ENCODE measurements around the gene CLDN14. TPM values are rescaled to one million over a fixed set of nuclear protein-coding genes. Genes with fewer than 3 reads are reported as not detected.
A peak's percentile ranks its signal among the peaks of the same experiment; 100 is the strongest.

Gene CLDN14
- polyA plus RNA-seq, 3 donors, result not detected

DNA sequence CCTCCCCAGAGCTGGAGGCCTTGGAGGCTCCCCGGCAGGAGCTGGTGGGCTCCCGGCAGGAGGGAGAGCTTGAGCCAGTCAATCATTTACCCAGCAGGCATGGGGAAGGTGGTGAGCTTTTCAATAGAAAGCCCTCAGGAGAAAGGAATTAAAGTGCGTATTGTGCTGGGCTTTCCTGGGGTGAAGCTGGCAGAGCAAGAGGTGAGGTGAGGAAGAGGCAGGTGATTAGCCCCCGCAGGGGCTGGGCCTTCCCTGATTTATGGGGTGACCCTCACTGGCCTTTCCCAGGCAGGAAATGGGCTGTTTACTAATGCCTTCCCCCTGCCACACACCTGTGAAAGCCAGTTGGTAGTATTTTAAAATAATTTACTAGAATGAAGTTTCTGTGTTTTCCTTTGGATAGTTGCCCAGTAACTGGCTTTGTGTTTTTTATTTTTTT lies 25.8 kb downstream of the CLDN14 start:
- H4K20me1 ChIP-seq (ENCODE audit: insufficient read depth, low read length), result no peaks in the 10 kb centered on the region
- peaks cover 2 to 7% (median 3%) of the 10 kb centered on the region in 3 donors for H3K27me3 Mint-ChIP-seq (ENCODE audit: low read depth in 3 of 3)
- H3K9me3 Mint-ChIP-seq, result peaks cover 0 to 2% (median 0%) of the 10 kb centered on the region in 7 donors
- peaks cover 6% of the 10 kb centered on the region for H3K4me1 Mint-ChIP-seq
- DNase-seq, result no peak
- H3K4me3 Mint-ChIP-seq, result no peak overlapping the region
- no peak for TF ChIP-seq CTCF (IDR thresholded peaks at IDR 0.05)
- no CpG with 5 or more reads among the region's 4 CpGs for WGBS (ENCODE audit: insufficient coverage)
- no peak overlapping the region for H2AFZ ChIP-seq (ENCODE audit: insufficient read depth, low read depth, low read length, poor library complexity, severe bottlenecking)
- no peaks in the 10 kb centered on the region for H3K9me3 ChIP-seq (replicated peaks in 1 of 2; ENCODE audit: control insufficient read depth in 1 of 2, insufficient read depth in 1 of 2, low read length in 2 of 2)
- no peak overlapping the region for H3K27ac Mint-ChIP-seq
- no peak overlapping the region for H3K4me2 ChIP-seq (replicated peaks; ENCODE audit: extremely low read depth, low read length, poor library complexity, severe bottlenecking)
- no peak overlapping the region for H3K4me3 ChIP-seq (replicated peaks in 1 of 3; ENCODE audit: low read depth in 2 of 3, low read length in 3 of 3)
- H3K36me3 Mint-ChIP-seq, result no peaks in the 10 kb centered on the region
- no peaks in the 10 kb centered on the region for H3K4me1 ChIP-seq (ENCODE audit: control insufficient read depth in 1 of 2, insufficient read depth in 2 of 2, low read length in 2 of 2)
- no peaks in the 10 kb centered on the region for H3K27me3 ChIP-seq (ENCODE audit: control insufficient read depth in 2 of 2, insufficient read depth in 2 of 2, low read length in 2 of 2)
- H3K9ac ChIP-seq (ENCODE audit: insufficient read depth, low read length, poor library complexity, severe bottlenecking), result no peak overlapping the region
- H3K36me3 ChIP-seq (replicated peaks in 1 of 2; ENCODE audit: control insufficient read depth in 1 of 2, insufficient read depth in 2 of 2, low read length in 2 of 2), result no peaks in the 10 kb centered on the region
- no peak overlapping the region for H3K27ac ChIP-seq (ENCODE audit: low read depth in 1 of 2, low read length in 2 of 2)
- intact Hi-C loops (cut with micrococcal nuclease), result no loop called here
- no peaks in the 10 kb centered on the region for H3K79me2 ChIP-seq (ENCODE audit: insufficient read depth, low read length)

DNA sequence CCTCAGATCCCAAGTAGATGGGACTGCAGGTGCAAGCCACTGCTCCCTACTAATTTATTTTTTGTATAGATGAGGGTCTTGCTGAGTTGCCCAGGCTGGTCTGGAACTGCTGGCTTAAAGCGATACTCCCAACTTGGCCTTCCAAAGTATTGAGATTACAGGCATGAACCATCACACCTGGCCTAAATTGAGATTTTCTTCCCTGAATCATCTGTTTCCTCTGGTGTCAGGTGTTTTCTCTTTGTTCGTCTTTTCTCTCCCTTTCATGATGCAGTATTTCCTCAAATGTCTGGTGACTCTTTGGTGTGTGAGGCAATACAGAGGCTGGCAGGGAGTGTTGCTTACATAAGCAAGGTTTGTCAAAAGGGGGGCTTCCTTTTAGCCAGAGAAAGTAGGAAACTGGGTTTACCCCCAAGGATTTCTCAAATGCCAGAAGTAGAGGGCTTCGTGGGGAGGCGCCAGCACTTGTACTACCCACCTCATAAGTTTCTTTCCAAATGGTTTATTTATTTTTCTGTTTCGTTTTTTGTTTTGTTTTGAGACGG lies 27.6 kb downstream of the CLDN14 start:
- Histone ChIP-seq H4K20me1 (ENCODE audit: insufficient read depth, low read length) (no peaks in the 10 kb centered on the region), H2AFZ (ENCODE audit: insufficient read depth, low read depth, low read length, poor library complexity, severe bottlenecking) (no peak overlapping the region), H3K36me3 (replicated peaks in 1 of 2; ENCODE audit: control insufficient read depth in 1 of 2, insufficient read depth in 2 of 2, low read length in 2 of 2) (no peaks in the 10 kb centered on the region), H3K27ac (ENCODE audit: low read depth in 1 of 2, low read length in 2 of 2) (no peak overlapping the region), H3K9me3 (replicated peaks in 1 of 2; ENCODE audit: control insufficient read depth in 1 of 2, insufficient read depth in 1 of 2, low read length in 2 of 2) (no peaks in the 10 kb centered on the region), H3K9ac (ENCODE audit: insufficient read depth, low read length, poor library complexity, severe bottlenecking) (no peak overlapping the region), H3K4me1 (ENCODE audit: control insufficient read depth in 1 of 2, insufficient read depth in 2 of 2, low read length in 2 of 2) (no peaks in the 10 kb centered on the region), H3K4me2 (replicated peaks; ENCODE audit: extremely low read depth, low read length, poor library complexity, severe bottlenecking) (no peak overlapping the region), H3K79me2 (ENCODE audit: insufficient read depth, low read length) (no peaks in the 10 kb centered on the region), H3K4me3 (replicated peaks in 1 of 3; ENCODE audit: low read depth in 2 of 3, low read length in 3 of 3) (no peak overlapping the region), H3K27me3 (ENCODE audit: control insufficient read depth in 2 of 2, insufficient read depth in 2 of 2, low read length in 2 of 2) (no peaks in the 10 kb centered on the region)
- Mint-ChIP-seq H3K36me3 (no peaks in the 10 kb centered on the region), H3K27me3 (ENCODE audit: low read depth in 3 of 3) (peaks cover 2 to 7% (median 6%) of the 10 kb centered on the region in 3 donors), H3K9me3 (peaks cover 0 to 2% (median 0%) of the 10 kb centered on the region in 7 donors), H3K4me3 (peak overlapping the region in 1 of 2 donors; percentile 2), H3K4me1 (peaks cover 6% of the 10 kb centered on the region), H3K27ac (peak overlapping the region in 1 of 7 donors; percentile 21)
- TF ChIP-seq CTCF (IDR thresholded peaks at IDR 0.05), result no peak
- no peak for DNase-seq
- intact Hi-C loops (cut with micrococcal nuclease), result no loop called here
- WGBS (ENCODE audit: insufficient coverage), result no CpG with 5 or more reads among the region's 6 CpGs
